CD4-positive, alpha-beta T cell treated with Interleukin-17A for 1 hour (primary cell): ENCODE data around the gene IFT80.

Source experiments
- DNase-seq: peaks from one replicate; pipeline ENCODE4 v3.0.0-alpha.2; 2020

The IFT80 gene

GRCh38 chr3:160399125-160400029, at the start of gene IFT80, which contains the start of gene SMC4:
TSS of gene IFT80 (minus strand) at chr3:160399225. CDS start at chr3:160384600, 14,625 bp downstream.
TSS of gene SMC4 (plus strand) at chr3:160399650. CDS start at chr3:160400827, 1,177 bp downstream.
- peak; percentile 97 for DNase-seq

GRCh38 chr3:160447544-160447943, 48.5 kb upstream of the IFT80 start:
- no peak for DNase-seq

- no peak for DNase-seq
These were observed 47.6 kb upstream of the IFT80 start for GRCh38 chr3:160446522-160447056.

- DNase-seq = no peak
These were observed 46.8 kb upstream of the IFT80 start for GRCh38 chr3:160445854-160446253.

- DNase-seq = no peak
These were observed 45.4 kb upstream of the IFT80 start for GRCh38 chr3:160444411-160444810.

GRCh38 chr3:160440687-160441086, 41.7 kb upstream of the IFT80 start:
- no peak for DNase-seq

GRCh38 chr3:160437083-160437455, 38.0 kb upstream of the IFT80 start:
- DNase-seq = no peak

- no peak for DNase-seq
These were observed 36.7 kb upstream of the IFT80 start for GRCh38 chr3:160435747-160436146.

- DNase-seq = no peak
These were observed 36.1 kb upstream of the IFT80 start for GRCh38 chr3:160435095-160435494.

GRCh38 chr3:160434071-160434470, 35.0 kb upstream of the IFT80 start:
- DNase-seq = no peak

- DNase-seq = no peak
These were observed 28.9 kb upstream of the IFT80 start for GRCh38 chr3:160427832-160428424.

- DNase-seq = no peak
These were observed 18.3 kb upstream of the IFT80 start for GRCh38 chr3:160417311-160417710.

GRCh38 chr3:160413613-160414248, 14.7 kb upstream of the IFT80 start:
- peak; percentile 78 for DNase-seq

- DNase-seq = no peak
These were observed 13.5 kb upstream of the IFT80 start for GRCh38 chr3:160412477-160412876.

- DNase-seq = no peak
These were observed 11.0 kb upstream of the IFT80 start for GRCh38 chr3:160409812-160410610.

GRCh38 chr3:160403796-160404470, 4.9 kb upstream of the IFT80 start:
- no peak for DNase-seq

GRCh38 chr3:160403028-160403545, 4.1 kb upstream of the IFT80 start:
- no peak for DNase-seq

GRCh38 chr3:160402221-160403027, 3.4 kb upstream of the IFT80 start:
- no peak for DNase-seq

GRCh38 chr3:160401291-160402095, 2.5 kb upstream of the IFT80 start:
- DNase-seq = peak; percentile 25

- no peak for DNase-seq
These were observed 1.7 kb upstream of the IFT80 start for GRCh38 chr3:160400702-160401150.
